GM12874 (cell line): Measurements from ENCODE around the gene CFAP300.

Experiments used
- CTCF ChIP-seq: IDR thresholded peaks from 2 replicates; pipeline ENCODE4 v1.5.1; 2011; ENCODE audit warnings: low read depth, mild to moderate bottlenecking, control low read depth, low read length, moderate library complexity; ENCODE audit not compliant: insufficient read depth

CFAP300 gene

DNA sequence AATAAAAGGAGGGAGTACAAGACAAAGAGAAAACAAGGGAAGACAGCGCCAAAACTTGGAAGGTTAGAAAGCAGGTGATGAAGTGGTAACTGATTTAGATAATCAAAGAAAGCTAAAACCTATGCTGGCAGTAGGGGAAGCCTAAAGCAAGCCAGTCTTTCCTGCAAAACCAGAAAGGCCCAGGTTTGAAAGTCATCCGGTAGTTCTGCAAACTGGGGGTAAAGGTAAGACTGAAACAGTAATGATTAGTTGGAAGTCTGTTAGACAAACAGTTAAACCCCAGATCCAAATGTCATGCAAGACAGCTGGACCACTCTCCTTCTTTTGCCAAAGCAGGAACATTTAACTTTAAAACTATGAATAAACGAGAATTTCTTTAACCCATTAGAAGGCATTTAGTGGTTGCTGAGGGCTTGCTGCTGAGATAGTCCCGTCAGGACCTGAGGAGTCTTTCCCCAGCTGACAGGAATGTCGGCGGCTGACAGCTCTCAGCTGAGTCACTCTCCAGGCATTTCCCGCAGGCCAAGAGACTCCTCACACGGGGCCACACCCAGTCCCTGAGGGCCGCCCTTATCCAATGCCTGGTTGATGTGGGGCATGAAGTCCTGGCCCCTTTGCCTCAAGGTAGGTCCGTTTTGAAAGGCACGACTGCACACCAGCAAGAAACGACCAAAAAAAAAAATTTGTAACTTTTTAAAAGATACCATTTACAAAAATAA is 36.3 kb upstream of the CFAP300 start:
- no peak for TF ChIP-seq CTCF

- no peak for TF ChIP-seq CTCF
Measured at GRCh38 chr11:102012946-102013345, 34.3 kb upstream of the CFAP300 start.

DNA sequence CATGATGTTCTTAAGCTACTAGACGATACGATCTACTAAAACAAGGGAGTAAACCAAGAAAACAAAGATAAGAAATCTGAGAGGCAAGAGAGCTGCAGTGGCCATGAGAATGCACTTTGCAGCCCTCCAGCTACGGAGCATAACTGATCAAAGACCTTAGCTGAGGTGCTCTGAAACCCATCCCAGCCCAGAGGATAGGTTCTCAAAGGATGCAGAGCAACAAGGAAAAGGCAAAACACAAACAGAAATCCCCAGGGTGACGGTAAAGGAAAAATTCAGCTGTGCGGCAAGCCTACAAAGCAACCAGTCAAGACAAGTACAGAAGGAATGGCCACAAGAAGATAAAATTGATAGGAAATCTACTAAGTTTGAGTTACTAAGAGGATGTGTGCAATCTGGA is 32.5 kb upstream of the CFAP300 start:
- TF ChIP-seq CTCF = no peak

GRCh38 chr11:102017026-102017425 is 30.2 kb upstream of the CFAP300 start:
- no peak for TF ChIP-seq CTCF

- no peak for TF ChIP-seq CTCF
Measured at GRCh38 chr11:102026217-102026616, 21.0 kb upstream of the CFAP300 start.

- no peak for TF ChIP-seq CTCF
Measured at GRCh38 chr11:102026959-102027358, 20.3 kb upstream of the CFAP300 start.

DNA sequence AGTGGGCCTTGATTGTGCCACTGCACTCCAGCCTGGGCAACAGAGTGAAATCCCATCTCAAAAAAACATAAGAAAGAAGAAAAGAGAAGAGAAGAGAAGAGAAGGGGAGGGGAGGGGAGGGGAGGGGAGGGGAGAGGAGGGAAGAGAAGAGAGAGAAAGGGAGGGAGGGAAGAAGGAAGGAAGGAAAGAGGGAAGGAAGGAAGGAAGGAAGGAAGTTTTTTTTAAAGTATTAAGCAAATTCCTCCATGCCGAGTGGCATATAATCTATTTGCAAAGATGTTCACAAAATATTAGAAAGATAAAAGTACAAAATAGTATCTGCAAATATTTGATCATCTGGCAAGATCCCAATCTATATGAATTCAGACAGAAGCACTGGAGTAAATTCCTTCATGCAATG is 10.5 kb upstream of the CFAP300 start:
- TF ChIP-seq CTCF = no peak
